ENCODE measurements around the gene NSMF. TPM values are rescaled to one million over a fixed set of nuclear protein-coding genes. Genes with fewer than 3 reads are reported as not detected.

The NSMF gene
- total and polyA plus RNA-seq, 2 donors (not counting 3 experiments of a cell fraction or from before 2014, with no cell fraction given): 43.3 to 53.7 TPM

DNA sequence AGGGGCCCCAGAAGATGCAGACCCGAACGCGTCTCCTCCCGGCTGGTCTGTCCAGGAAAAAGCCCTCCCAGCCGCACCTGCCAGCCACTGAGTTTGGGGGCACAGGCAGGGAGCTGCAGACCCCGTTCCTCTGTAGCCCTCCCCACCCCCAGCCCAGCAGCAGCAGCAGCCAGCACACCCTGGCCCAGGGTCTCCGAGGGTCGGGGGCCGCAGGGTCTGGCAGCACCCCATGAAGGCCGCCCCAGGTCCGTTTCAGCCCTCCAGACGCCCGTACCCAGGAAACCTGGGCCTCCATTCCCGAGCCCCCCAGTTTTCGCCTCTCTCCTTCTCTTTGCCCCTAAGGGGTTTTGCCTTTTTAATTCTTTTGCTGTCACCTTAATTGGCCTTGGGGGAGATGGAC is 55.9 kb downstream of the NSMF start:
- no TSS peak for BruUV-seq (replicated peaks)
- Histone ChIP-seq H3K4me3 (replicated peaks in 1 of 3; ENCODE audit: insufficient read depth in 1 of 3, low read depth in 1 of 3, low read length in 3 of 3) (no peak overlapping the region), H3K9me1 (replicated peaks; ENCODE audit: control insufficient read depth, extremely low read depth, insufficient read depth, low read length) (no peaks in the 10 kb centered on the region), H3K27ac (ENCODE audit: insufficient read depth, low read depth, low read length) (no peak overlapping the region), H3K9ac (replicated peaks; ENCODE audit: extremely low read depth, insufficient read depth, low read length) (no peak overlapping the region), H3K4me2 (ENCODE audit: insufficient read depth, low read length) (no peak overlapping the region), H3K27me3 (ENCODE audit: control insufficient read depth in 2 of 2, insufficient read depth in 2 of 2, low read length in 2 of 2) (no peaks in the 10 kb centered on the region), H3K79me2 (ENCODE audit: control insufficient read depth, insufficient read depth, low read length) (no peaks in the 10 kb centered on the region), H3K9me3 (replicated peaks; ENCODE audit: control insufficient read depth, insufficient read depth, low read length) (no peaks in the 10 kb centered on the region), H3K36me3 (ENCODE audit: control insufficient read depth in 2 of 2, extremely low read depth in 1 of 2, insufficient read depth in 2 of 2, low read length in 2 of 2) (no peaks in the 10 kb centered on the region), H2AFZ (ENCODE audit: low read depth, low read length) (no peak overlapping the region), H3K4me1 (ENCODE audit: control insufficient read depth, extremely low read depth, insufficient read depth, low read length) (peaks cover 9% of the 10 kb centered on the region), H4K20me1 (replicated peaks; ENCODE audit: control insufficient read depth, extremely low read depth, insufficient read depth, low read length) (no peaks in the 10 kb centered on the region)
- POLR2A ChIA-PET: no interaction called here
- intact Hi-C loops (cut with micrococcal nuclease): no loop called here
- TF ChIP-seq, protein P1, sequence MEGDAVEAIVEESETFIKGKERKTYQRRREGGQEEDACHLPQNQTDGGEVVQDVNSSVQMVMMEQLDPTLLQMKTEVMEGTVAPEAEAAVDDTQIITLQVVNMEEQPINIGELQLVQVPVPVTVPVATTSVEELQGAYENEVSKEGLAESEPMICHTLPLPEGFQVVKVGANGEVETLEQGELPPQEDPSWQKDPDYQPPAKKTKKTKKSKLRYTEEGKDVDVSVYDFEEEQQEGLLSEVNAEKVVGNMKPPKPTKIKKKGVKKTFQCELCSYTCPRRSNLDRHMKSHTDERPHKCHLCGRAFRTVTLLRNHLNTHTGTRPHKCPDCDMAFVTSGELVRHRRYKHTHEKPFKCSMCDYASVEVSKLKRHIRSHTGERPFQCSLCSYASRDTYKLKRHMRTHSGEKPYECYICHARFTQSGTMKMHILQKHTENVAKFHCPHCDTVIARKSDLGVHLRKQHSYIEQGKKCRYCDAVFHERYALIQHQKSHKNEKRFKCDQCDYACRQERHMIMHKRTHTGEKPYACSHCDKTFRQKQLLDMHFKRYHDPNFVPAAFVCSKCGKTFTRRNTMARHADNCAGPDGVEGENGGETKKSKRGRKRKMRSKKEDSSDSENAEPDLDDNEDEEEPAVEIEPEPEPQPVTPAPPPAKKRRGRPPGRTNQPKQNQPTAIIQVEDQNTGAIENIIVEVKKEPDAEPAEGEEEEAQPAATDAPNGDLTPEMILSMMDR (IDR thresholded peaks at IDR 0.05; ENCODE audit: extremely low read depth in 1 of 2, insufficient read depth in 1 of 2, low read depth in 1 of 2, low read length in 2 of 2): no peak
- TF ChIP-seq POLR2A (IDR thresholded peaks at IDR 0.05; ENCODE audit: low read depth, low read length) (no peak), GATA2 (IDR thresholded peaks at IDR 0.05; ENCODE audit: insufficient read depth, insufficient read length, low read depth, low read length) (no peak), MYC (IDR thresholded peaks at IDR 0.05; ENCODE audit: low read depth, low read length) (no peak), POLR2AphosphoS5 (IDR thresholded peaks at IDR 0.05; ENCODE audit: insufficient read depth, low read depth, low read length) (no peak), FOS (IDR thresholded peaks at IDR 0.05; ENCODE audit: borderline replicate concordance, insufficient read depth, low read length) (no peak), JUN (IDR thresholded peaks at IDR 0.05; ENCODE audit: borderline replicate concordance, insufficient read depth, insufficient read length, low read depth) (no peak), EZH2 (IDR thresholded peaks at IDR 0.05; ENCODE audit: borderline replicate concordance, low read depth, low read length, severe bottlenecking) (no peak)
- TF ChIP-seq, protein P2, sequence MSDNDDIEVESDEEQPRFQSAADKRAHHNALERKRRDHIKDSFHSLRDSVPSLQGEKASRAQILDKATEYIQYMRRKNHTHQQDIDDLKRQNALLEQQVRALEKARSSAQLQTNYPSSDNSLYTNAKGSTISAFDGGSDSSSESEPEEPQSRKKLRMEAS (IDR thresholded peaks at IDR 0.05; ENCODE audit: insufficient read depth, insufficient read length): no peak
- CTCF ChIA-PET: no interaction called here
- FAIRE-seq (no peak), DNase-seq (ENCODE audit: low read depth, low spot score) (no peak)
- dilution Hi-C loops (cut with MboI; ENCODE audit: extremely low pct_ligation_motif_present, low sequenced_read_pairs): no loop called here
